Gastrocnemius medialis (tissue), 4 donors: Measurements from ENCODE around the gene CBS.
"Not testable (repeated sequence)": the region's sequence is repeated elsewhere in the genome, so short reads cannot be mapped to it uniquely, and the experiment has no call there.

Experiments used
- POLR2A ChIP-seq, 2 donors: fragments of 450-650 bp; IDR thresholded peaks; one replicate each; pipeline ENCODE4 v1.6.1; 2017; ENCODE audit warnings: antibody characterized with exemption in 2 of 2, mild to moderate bottlenecking in 2 of 2, moderate library complexity in 2 of 2
- TF ChIP-seq, protein P1 (sequence below), 5 experiments: fragments of 450-650 bp in 3 of 5; fragments of 200-600 bp in 2 of 5; sonication (generic) in 2 of 5; IDR thresholded peaks in 4 of 5; conservative IDR thresholded peaks in 1 of 5; 1 replicate in 4 of 5; 2 replicates in 1 of 5; pipeline ENCODE4 v1.5.1; 2016 to 2019; ENCODE audit warnings: antibody characterized with exemption in 5 of 5, mild to moderate bottlenecking in 3 of 5, moderate library complexity in 3 of 5

DNA sequence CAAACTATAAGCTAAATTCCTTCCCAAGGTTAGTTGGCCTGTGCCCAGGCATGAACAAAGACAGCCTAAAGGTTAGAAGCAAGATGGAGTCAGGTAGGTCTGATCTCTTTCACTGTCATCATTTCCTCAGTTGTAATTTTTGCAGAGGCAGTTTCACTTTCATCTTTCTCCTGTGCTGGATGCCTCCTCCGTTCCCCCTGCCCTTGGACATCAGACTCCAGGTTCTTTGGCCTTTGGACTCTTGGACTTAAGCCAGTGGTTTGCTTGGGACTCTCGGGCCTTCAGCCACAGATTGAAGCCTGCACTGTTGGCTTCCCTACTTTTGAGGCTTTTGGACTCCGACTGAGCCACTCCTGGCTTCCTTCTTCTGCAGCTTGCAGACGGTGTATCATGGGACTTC, 40.3 kb upstream of the CBS start:
- TF ChIP-seq, protein P1, sequence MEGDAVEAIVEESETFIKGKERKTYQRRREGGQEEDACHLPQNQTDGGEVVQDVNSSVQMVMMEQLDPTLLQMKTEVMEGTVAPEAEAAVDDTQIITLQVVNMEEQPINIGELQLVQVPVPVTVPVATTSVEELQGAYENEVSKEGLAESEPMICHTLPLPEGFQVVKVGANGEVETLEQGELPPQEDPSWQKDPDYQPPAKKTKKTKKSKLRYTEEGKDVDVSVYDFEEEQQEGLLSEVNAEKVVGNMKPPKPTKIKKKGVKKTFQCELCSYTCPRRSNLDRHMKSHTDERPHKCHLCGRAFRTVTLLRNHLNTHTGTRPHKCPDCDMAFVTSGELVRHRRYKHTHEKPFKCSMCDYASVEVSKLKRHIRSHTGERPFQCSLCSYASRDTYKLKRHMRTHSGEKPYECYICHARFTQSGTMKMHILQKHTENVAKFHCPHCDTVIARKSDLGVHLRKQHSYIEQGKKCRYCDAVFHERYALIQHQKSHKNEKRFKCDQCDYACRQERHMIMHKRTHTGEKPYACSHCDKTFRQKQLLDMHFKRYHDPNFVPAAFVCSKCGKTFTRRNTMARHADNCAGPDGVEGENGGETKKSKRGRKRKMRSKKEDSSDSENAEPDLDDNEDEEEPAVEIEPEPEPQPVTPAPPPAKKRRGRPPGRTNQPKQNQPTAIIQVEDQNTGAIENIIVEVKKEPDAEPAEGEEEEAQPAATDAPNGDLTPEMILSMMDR (IDR thresholded peaks at IDR 0.05 in 4 of 5, conservative IDR thresholded peaks at IDR 0.05 in 1 of 5) = not testable (repeated sequence)
- not testable (repeated sequence) for TF ChIP-seq POLR2A (IDR thresholded peaks at IDR 0.05)
